RWPE2 (cell line): ENCODE results near the gene PVR.
A peak's percentile ranks its signal among the peaks of the same experiment; 100 is the strongest.

Experiments used
- ATAC-seq: fragments of 200-7000 bp; cut with Tn5 transposase; 3 replicates; pipeline ENCODE4 v1.9.1; 2021; ENCODE audit warnings: low read depth
- DNase-seq: peaks from one replicate; pipeline ENCODE4 v3.0.0-alpha.2; 2020; ENCODE audit warnings: low spot score
- H3K27ac ChIP-seq: fragments of 450-650 bp; 2 replicates; pipeline ENCODE4 v1.5.1; 2017; ENCODE audit warnings: mild to moderate bottlenecking; ENCODE audit not compliant: poor library complexity, severe bottlenecking
- H3K27me3 ChIP-seq: fragments of 250-450 bp; sonication (Bioruptor Pico); 2 replicates; pipeline ENCODE4 v1.5.1; 2021; ENCODE audit warnings: mild to moderate bottlenecking, moderate library complexity; ENCODE audit not compliant: insufficient read depth, poor library complexity, severe bottlenecking
- H3K36me3 ChIP-seq: fragments of 250-450 bp; sonication (Bioruptor Pico); 2 replicates; pipeline ENCODE4 v1.5.1; 2020; ENCODE audit warnings: low read depth, mild to moderate bottlenecking, moderate library complexity
- H3K4me1 ChIP-seq: fragments of 250-450 bp; sonication (Bioruptor Pico); 2 replicates; pipeline ENCODE4 v1.5.1; 2021; ENCODE audit warnings: mild to moderate bottlenecking, moderate library complexity; ENCODE audit not compliant: insufficient read depth, poor library complexity, severe bottlenecking
- H3K4me3 ChIP-seq: fragments of 250-450 bp; sonication (Bioruptor Pico); 2 replicates; pipeline ENCODE4 v1.5.1; 2021; ENCODE audit warnings: mild to moderate bottlenecking, moderate library complexity; ENCODE audit not compliant: severe bottlenecking
- H3K9me3 ChIP-seq: fragments of 250-450 bp; sonication (Bioruptor Pico); 2 replicates; pipeline ENCODE4 v1.5.1; 2021; ENCODE audit warnings: mild to moderate bottlenecking, moderate library complexity; ENCODE audit not compliant: severe bottlenecking
- CTCF ChIP-seq: fragments of 450-650 bp; IDR thresholded peaks from one replicate; pipeline ENCODE4 v1.5.1; 2017; ENCODE audit warnings: mild to moderate bottlenecking, moderate library complexity; ENCODE audit not compliant: poor library complexity, severe bottlenecking

Gene PVR

GRCh38 chr19:44689290-44690130, 45.8 kb downstream of the PVR start:
- H3K27ac ChIP-seq: no peak overlapping the region
- H3K27me3 ChIP-seq: no peaks in the 10 kb centered on the region
- ATAC-seq (peak; percentile 48), DNase-seq (no peak)
- H3K9me3 ChIP-seq: no peaks in the 10 kb centered on the region
- peaks cover 24% of the 10 kb centered on the region for H3K4me1 ChIP-seq
- H3K36me3 ChIP-seq: no peaks in the 10 kb centered on the region
- peak; percentile 94 for TF ChIP-seq CTCF
- no peak overlapping the region for H3K4me3 ChIP-seq

- Histone ChIP-seq H3K4me3 (no peak overlapping the region), H3K9me3 (no peaks in the 10 kb centered on the region), H3K36me3 (no peaks in the 10 kb centered on the region), H3K27ac (no peak overlapping the region), H3K27me3 (no peaks in the 10 kb centered on the region), H3K4me1 (peaks cover 25% of the 10 kb centered on the region)
- no peak for ATAC-seq
- DNase-seq: no peak
- TF ChIP-seq CTCF: no peak
Observed at GRCh38 chr19:44690131-44690440, 46.4 kb downstream of the PVR start.

- ATAC-seq (peak; percentile 25), DNase-seq (no peak)
- Histone ChIP-seq H3K27ac (peak overlapping the region; percentile 75), H3K9me3 (no peaks in the 10 kb centered on the region), H3K36me3 (no peaks in the 10 kb centered on the region), H3K4me3 (no peak overlapping the region), H3K27me3 (no peaks in the 10 kb centered on the region), H3K4me1 (peaks cover 26% of the 10 kb centered on the region)
- no peak for TF ChIP-seq CTCF
Observed at GRCh38 chr19:44692379-44692721, 48.6 kb downstream of the PVR start.

GRCh38 chr19:44694184-44694579, 50.5 kb downstream of the PVR start:
- Histone ChIP-seq H3K4me1 (peaks cover 26% of the 10 kb centered on the region), H3K36me3 (no peaks in the 10 kb centered on the region), H3K27me3 (no peaks in the 10 kb centered on the region), H3K27ac (peak overlapping the region; percentile 50), H3K9me3 (no peaks in the 10 kb centered on the region), H3K4me3 (no peak overlapping the region)
- no peak for DNase-seq
- no peak for ATAC-seq
- peak; percentile 17 for TF ChIP-seq CTCF

GRCh38 chr19:44696939-44697669, 53.4 kb downstream of the PVR start:
- H3K4me1 ChIP-seq: peaks cover 17% of the 10 kb centered on the region
- no peaks in the 10 kb centered on the region for H3K36me3 ChIP-seq
- H3K27me3 ChIP-seq: no peaks in the 10 kb centered on the region
- ATAC-seq (no peak), DNase-seq (no peak)
- no peak overlapping the region for H3K27ac ChIP-seq
- TF ChIP-seq CTCF: no peak
- no peak overlapping the region for H3K4me3 ChIP-seq
- H3K9me3 ChIP-seq: no peaks in the 10 kb centered on the region
